HL-60/S4 (cell line): ENCODE data around the gene IL10RB.
"Not testable (repeated sequence)": the region's sequence is repeated elsewhere in the genome, so short reads cannot be mapped to it uniquely, and the experiment has no call there.

Source experiments
- in situ Hi-C: fragments of 300-500 bp; cut with MboI; formaldehyde crosslinking; loops from 2 replicates; pipeline ENCODE4 v1.14.3; 2022; ENCODE audit warnings: low sequenced_read_pairs

IL10RB gene

DNA sequence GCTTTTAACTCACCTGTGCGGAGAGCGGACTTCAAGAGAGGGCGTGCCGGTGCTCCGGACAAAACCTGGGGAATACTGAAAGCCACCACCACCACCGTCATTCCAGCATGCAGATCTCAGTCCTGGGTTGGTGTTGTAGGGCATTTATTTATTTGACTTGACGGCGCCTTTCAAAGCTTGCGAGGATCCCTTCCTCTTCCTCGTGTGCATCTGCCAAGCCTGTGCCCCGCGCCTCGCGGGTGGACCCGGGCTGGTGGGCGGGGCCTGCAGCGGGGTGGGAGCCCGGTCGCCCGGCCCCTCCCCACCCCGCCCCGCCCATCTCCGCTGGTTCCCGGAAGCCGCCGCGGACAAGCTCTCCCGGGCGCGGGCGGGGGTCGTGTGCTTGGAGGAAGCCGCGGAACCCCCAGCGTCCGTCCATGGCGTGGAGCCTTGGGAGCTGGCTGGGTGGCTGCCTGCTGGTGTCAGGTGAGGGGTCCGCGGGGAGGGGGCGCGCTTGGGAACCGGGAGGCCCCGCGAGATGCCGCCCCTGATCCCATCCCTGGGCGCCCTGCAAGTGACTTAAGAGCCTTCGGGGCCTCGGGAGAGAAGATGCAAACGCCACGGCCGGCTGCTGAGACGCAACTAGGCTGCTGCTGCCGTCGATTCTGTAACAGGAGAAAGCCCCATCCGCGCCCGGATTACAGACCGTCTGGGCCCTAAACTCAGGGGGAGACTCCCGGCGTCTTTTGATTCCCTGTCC is at the start of gene IL10RB:
Gene IL10RB, plus strand, starts transcription at position 318 of the 739 bp plus-strand sequence. Its CDS starts 99 bp downstream, at position 417.
- in situ Hi-C loops, result no loop called here

DNA sequence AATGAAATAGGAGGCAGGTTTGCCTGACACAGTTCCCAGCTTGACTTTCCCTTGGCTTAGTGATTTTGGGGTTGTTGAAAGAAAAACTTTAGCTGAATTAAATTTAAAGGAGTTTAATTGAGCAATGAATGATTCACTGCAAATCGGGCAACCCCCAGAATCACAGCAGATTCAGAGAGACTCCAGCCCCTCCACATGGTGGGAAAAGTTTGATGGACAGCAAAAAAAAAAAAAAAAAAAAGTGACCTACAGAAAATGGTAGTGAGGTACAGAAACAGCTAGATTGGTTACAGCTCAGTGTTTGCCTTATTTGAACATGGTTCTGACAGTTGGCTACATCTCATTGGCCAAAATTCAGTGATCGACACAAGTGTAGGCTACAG is 49.0 kb upstream of the IL10RB start:
- in situ Hi-C loops, result no loop called here

DNA sequence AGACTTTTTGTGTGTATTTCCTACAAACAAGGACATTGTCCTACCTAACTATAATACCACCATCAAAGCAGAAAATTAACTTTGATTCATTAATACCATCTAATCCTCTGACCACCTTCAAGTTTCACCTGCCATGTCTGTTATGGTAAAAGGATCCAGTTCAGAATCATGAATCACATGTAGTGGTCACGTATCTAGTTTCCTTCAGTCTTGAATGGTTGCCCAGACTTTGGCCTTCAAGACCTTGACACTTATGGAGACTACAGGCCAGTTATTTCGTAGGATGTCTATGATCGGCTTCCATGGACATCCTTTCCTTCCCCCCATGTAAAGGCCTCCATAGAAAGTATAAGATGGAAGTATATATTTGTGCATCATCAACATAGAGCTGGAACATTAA is 46.9 kb upstream of the IL10RB start:
- in situ Hi-C loops, result no loop called here

DNA sequence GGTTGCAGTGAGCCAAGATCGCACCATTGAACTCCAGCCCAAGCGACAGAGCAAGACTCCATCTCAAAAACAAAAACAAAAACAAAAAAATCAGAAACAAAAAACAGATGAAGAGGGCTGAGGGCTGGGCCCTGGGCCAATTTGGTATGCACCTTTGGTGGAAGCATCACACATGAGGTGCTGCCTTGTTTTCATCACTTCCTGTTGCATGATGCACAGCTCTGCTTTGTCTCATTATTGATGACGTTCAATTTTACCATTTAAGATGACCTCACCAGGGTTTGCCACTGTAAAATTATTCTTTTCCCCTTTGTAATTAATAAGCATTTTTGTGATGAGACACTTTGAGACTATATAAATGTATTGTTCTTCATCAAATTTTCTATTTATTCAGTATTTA is 46.2 kb upstream of the IL10RB start:
- in situ Hi-C loops, result no loop called here

DNA sequence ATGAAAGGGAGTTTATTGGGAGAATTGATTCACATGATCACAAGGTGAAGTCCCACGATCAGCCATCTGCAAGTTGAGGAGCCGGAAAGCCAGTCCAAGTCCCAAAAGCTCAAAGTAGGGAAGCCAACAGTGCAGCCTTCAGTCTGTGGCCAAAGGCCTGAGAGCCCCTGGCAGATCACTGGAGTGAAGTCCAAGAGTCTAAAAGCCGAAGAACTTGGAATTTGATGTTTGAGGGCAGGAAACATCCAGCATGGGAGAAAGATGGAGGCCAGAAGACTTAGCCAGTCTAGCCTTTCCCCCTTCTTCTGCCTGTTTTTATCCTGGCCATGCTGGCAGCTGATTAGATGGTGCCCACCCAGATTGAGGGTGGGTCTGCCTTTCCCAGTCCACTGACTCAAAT is 40.8 kb upstream of the IL10RB start:
- in situ Hi-C loops, result not testable (repeated sequence)

DNA sequence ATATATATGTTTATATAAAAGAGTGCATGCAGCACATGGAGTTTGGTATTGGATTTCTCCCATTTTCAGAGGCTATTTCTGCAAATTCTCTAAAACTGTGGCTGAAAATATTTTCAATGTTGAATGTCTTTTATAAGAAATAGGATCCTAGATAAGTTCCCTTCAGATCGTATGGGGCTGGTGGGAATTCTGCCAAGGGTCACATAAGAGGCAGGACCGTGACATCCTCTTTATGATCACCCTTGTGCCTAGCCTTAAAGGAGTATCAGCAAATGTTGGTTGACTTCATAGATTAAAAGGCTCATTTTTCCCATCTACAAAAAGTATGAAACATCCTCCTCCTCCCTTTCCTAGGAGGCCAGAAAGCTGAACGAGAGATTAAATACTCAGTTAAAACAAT is 37.7 kb upstream of the IL10RB start:
- in situ Hi-C loops, result no loop called here

DNA sequence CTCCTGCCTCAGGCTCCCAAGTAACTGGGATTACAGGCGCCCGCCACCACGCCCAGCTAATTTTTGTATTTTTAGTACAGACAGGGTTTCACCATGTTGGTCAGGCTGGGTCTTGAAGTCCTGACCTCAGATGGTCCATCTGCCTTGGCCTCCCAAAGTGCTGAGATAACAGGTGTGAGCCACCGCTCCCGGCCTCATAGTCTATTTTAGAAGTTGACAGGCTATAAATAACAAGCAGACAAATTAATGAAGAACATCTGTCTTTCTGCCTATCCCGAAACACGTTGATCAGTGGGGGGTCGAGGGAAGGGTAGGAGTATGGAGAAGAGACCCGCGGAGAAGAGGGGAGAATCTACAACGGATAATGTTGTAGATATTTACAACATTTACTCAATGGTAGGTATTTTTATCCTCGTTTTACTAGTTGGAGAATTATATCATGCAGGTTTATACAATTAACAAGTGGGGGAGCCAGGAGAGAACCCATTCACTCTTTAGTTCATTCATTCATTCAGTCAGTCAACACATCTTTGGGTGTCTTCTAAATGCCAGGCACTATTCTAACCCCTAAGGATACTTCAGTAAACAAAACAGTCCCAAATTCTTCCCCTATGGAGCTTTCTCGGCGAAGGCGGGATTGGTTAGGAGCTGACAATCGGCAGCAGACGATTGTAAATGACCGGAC is 36.9 kb upstream of the IL10RB start:
- in situ Hi-C loops, result no loop called here

DNA sequence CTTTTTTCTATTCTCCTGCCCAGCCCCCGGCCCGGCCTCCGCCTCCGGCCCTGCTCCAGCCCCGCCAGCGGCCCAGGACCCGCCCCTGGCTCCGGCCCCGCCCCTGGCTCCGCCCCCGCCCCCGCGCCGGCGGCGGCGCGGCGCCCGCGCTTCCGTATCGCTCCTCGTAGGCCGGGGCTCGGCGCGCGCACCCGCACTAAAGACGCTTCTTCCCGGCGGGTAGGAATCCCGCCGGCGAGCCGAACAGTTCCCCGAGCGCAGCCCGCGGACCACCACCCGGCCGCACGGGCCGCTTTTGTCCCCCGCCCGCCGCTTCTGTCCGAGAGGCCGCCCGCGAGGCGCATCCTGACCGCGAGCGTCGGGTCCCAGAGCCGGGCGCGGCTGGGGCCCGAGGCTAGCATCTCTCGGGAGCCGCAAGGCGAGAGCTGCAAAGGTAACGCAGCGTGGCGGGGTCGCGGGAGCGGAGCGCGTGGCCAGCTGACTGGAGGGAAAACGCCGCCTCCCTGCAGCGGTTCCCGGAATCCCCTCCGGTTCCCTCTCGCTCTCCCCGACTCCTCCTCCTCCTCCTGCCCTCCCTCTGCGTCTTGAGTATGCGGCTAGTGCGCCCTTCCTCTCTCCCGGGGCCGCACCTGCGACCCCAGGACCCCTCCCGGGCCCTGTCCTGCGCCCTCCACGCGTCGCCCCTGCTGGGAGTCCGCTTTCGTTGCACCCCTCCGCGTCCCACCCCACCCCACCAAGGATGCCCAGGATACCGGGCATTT is 36.2 kb upstream of the IL10RB start, which contains the start of gene IFNAR2:
Gene IFNAR2, plus strand, starts transcription at position 155 of the 761 bp plus-strand sequence. CDS start 11,985 bp downstream, outside the sequence.
- in situ Hi-C loops, result no loop called here

DNA sequence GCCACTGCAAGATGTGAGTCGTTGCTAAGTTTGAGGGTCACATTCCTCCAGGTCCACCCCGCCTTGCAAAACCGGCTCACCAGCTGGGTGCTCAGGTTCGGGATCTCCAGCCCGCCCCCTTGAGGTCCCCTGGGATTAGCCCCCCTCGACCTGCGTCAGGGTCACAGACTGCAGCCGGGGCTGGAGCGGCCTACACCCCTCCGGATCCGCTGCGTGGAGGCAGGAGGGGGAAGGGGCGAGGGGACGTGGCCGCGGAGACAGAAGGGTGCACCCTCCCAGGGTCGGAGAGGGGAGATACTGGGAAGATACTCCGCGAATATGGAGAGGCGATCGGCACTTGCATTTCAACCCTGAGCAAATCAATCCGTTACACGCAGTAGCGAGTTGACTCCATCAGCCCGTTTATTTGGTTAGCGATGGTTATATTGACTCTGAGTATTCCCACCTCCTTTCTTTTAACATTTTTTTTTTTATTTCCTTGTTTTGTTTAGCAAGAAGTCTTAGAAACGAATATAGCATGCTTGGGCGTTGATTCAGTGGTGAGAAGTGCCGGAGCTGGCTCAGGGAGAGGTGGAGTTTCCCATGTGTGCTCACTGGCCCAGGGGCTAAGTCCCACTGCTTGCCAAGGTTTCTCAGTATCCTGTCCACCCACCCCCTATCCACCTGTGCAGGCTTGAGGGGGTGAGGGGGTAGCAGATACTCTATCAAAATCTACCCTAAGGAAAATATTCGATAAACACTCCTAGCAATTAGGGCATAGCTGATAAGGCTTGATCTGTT is 35.4 kb upstream of the IL10RB start:
- in situ Hi-C loops, result no loop called here

DNA sequence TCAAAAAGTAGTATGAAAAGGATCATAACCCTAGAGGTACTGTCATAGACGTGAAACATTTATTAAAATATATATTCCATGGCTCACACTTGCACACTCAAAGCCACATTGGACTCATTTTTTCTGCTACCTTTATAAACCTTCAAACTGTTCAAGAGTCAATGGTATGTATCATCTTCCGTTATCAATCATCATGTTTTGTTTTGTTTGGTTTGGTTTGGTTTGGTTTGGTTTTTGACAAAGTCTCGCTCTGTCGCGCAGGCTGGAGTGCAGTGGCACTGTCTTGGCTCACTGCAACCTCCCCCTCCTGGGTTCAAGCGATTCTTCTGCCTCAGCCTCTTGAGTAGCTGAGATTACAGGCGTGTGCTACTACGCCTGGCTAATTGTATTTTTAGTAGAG is 34.6 kb upstream of the IL10RB start:
- in situ Hi-C loops, result no loop called here

DNA sequence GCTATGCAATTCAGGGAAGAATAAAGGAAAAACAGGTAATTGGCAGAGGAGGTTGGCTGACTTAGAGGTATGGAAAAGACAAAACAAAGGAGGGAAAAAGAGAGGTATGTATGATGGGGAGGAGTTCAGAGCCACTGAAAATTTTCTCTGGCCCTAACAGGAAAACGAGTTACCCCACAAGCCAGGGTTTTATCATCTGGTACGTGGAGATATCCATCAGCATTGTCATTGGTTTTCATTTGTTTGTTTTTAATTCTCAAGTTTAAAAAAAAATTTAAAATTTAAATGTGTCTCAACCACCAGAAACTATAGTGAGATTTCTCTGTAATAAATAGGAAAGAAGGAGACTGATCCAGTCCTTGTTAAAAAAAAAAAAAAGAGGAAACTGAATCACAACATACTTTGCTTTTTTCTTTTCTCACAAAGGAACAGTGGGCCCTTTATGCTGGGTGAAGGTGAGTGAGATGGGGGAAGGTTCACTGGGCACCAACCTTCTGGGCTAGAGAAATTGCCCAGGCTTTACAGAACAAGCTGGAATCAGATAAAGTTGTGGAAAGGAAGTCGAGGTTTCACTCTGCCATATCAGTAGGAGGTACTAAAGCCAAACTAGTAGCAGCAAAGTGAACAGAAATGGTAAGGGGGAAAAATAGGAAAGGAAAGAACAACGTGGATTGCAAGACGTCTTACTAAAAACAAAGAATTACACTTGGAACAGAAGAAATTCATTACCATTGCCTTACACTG is 33.7 kb upstream of the IL10RB start:
- in situ Hi-C loops, result no loop called here

DNA sequence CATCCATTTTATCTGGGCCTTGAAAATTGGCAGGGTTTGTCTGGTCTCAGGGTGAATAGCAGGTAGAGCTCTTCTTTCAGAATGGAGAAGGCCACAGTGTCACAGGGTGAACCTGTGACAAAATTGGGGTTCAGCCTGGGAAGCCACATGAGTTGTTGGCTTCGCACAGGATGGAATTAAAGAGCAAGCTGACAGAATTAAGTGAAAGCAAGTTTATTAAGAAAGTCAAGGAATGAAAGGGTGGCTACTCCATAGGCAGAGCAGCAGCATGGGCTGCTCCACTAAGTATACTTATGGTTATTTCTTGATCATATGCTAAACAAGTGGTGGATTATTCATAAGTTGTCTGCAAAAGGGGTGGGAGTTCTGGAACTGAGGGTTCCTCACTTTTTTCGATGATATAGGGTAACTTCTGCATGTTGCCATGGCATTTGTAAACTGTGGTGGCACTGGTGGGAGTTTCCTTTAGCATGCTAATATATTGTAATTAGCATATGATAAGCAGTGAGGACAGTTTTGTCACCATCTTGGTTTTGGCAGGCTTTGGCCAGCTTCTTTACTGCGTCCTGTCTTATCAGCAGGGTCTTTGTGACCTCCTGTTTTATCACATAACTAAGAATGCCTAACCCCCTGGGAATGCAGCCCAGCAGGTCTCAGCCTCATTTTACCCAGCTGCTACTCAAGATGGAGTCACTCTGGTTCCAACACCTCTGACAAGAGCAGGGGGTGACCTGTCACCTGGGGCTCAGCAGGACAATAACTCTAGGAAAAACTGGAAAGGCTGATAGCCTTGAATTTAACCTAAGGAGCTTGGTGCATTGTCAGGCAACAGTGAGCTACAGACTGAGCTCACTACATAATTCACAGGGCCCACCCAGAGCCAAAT is 31.3 kb upstream of the IL10RB start:
- in situ Hi-C loops, result no loop called here

DNA sequence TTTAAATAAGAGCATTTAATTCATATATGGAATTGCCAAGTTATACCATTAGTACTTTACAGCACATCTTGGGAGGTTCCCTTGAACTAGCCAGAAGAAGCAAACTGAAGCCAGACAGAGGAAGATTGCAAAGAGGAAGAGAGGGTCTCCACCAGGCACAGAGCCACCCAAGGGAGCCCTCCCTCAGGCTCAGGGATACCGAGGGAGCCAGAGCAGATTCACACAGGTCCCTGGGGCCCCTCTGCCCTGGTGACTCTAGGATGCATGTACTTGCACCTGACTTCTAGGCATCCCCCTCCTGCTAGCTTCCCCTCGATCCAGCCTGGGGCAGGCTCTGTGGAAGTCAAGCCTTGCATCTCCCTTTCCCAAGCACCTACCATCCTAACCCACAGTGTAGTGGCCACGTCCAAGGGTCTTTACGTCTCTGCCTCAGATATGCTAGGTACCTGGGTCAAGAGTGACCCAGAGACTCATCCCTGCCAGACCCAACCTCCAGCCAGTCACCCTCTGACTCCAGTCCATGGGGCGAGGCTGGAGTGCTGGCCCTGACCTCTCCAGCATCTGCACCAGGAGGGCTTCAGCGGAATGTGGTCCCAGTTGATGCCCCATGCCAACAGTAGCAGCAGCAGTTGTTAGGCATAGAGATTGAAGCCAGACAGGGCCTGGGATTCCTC is 30.0 kb upstream of the IL10RB start:
- in situ Hi-C loops, result no loop called here

DNA sequence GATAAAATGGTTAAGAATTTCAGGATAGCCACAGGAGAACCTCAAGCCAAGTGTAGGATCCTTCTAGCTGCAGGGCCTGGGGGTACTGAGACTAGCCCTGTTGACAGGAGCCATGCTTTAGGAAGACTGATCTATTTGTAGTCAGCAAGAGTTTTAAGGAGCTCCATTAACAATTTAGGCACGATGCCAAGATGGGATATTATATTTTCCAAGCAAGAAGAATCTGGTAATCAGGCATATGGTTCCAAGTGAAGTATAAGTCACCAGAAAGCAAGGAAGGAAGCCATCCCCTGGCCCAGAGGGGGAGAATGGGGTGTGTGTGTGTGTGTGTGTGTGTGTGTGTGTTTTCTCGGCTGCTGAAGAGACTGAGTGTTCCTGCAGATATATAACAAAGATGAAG is 29.4 kb upstream of the IL10RB start:
- in situ Hi-C loops, result no loop called here

DNA sequence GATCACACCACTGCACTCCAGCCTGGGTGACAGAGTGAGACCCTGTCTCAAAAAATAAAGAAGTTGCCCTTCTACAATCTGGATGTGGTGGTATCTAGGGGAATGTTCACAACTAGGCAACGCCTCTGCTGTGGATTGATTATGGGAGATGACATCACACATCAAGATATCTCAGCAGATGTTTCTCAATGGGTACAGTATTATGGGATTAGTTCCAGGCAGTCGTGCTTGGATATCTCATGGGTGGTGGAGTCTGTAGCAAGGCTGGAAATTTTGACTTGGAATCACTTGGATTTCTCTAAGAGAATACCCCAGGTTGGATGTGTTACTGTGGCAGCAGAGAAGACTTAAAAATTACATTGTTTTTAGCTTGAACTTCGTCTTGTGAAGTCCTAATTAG is 28.7 kb upstream of the IL10RB start:
- in situ Hi-C loops, result no loop called here

DNA sequence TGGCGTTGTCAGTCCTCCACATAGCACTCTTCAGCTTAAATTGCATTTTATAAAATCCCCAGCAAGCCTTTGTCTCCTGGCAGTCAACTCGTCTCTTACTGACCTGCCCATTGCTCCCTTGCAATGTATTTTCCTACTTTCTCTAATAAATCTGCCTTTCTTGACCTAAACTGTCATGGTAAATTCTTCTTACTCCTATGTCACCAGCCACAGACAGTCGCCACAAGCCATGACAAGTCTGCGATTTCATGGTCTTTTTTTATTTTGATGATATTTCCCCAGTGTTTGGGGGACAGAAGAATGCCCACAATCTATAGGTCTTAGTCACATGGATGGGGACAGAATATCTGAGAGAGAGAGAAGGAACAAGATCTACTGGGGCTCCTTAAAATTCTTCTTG is 28.0 kb upstream of the IL10RB start:
- in situ Hi-C loops, result no loop called here

DNA sequence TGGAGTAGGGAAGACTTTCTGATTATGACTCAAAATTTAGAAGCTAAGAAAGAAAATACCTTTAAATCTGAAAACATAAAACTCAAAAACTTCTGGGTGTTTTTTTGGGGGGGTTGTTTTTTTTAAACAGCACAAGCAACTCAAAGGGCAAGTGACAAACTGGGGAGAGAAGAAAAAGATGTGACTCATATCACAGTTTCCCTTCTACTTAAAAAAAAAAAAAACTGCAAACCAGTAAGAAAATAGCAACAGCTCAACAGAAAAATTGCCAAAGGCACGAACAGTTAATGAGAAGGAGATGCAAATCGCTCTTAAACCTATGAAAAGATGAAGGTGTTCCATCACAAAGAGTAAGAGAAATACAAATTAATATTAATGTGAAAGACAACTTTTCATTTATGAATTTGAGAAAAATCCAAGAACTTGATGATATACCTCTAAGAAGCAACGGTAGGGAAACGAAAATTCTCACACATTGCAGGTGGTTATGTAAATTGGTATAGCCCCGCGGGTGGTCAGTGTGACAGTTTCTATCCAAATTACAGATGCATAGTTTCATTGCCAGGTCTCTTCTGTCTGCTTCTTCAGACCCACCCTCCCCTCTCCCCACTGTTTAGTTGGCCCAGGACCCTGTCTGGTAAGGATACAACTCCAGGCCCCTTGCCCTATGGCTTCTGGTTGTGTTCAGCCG is 27.5 kb upstream of the IL10RB start:
- in situ Hi-C loops, result no loop called here

DNA sequence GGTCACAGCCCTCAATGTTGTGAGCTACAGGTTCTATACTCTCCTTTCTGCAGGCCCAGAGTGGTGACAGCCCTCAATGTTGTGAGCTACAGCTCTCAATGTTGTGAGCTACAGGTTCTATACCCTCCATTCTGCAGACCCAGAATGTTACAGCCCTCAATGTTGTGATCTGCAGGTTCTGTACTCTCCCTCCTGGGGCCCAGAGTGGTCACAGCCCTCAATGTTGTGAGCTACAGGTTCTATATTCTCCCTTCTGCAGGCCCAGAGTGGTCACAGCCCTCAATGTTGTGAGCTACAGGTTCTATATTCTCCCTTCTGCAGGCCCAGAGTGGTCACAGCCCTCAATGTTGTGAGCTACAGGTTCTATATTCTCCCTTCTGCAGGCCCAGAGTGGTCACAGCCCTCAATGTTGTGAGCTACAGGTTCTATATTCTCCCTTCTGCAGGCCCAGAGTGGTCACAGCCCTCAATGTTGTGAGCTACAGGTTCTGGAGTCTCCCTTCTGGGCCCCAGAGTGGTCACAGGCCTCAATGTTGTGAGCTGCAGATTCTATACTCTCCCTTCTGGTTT is 26.5 kb upstream of the IL10RB start:
- in situ Hi-C loops, result not testable (repeated sequence)
